SK-N-SH (cell line): ENCODE measurements around the gene XPOT.

Experiments
- CHD2 ChIP-seq: fragments of 150-350 bp; IDR thresholded peaks from 2 replicates; pipeline ENCODE4 v1.6.1; 2018; ENCODE audit warnings: low read length; ENCODE audit not compliant: partially characterized antibody
- CTCF ChIP-seq: fragments of 200-600 bp; sonication (generic); IDR thresholded peaks from 2 replicates; pipeline ENCODE4 v1.6.1; 2017; ENCODE audit warnings: antibody characterized with exemption, mild to moderate bottlenecking, moderate library complexity
- EP300 ChIP-seq, 2 experiments: IDR thresholded peaks; 2 replicates each; pipeline versions ENCODE4 v1.4.0 to v1.6.1; 2012; ENCODE audit warnings: borderline replicate concordance in 1 of 2, low read depth in 1 of 2, low read length in 1 of 2
- GABPA ChIP-seq: IDR thresholded peaks from 2 replicates; pipeline ENCODE4 v1.4.0; 2012; ENCODE audit warnings: low read depth, mild to moderate bottlenecking
- GATA2 ChIP-seq: sonication (generic); formaldehyde crosslinking; IDR thresholded peaks from 2 replicates; pipeline ENCODE4 v1.5.0; 2020; ENCODE audit warnings: mild to moderate bottlenecking, missing genetic modification reagents
- POLR2AphosphoS5 ChIP-seq: IDR thresholded peaks from 2 replicates; pipeline ENCODE4 v1.6.1; 2012; ENCODE audit warnings: low read depth, low read length
- RCOR1 ChIP-seq: fragments of 150-350 bp; IDR thresholded peaks from 2 replicates; pipeline ENCODE4 v1.6.1; 2017; ENCODE audit warnings: antibody characterized with exemption, low read length
- REST ChIP-seq: IDR thresholded peaks from 2 replicates; pipeline ENCODE4 v1.6.1; 2012; ENCODE audit warnings: mild to moderate bottlenecking, low read depth, low read length, moderate library complexity
- RXRA ChIP-seq: IDR thresholded peaks from 2 replicates; pipeline ENCODE4 v1.4.0; 2012; ENCODE audit warnings: low read depth, mild to moderate bottlenecking, borderline replicate concordance
- SIN3A ChIP-seq: IDR thresholded peaks from 2 replicates; pipeline ENCODE4 v1.6.1; 2012; ENCODE audit warnings: low read depth, mild to moderate bottlenecking, low read length, moderate library complexity, borderline replicate concordance
- TEAD4 ChIP-seq: IDR thresholded peaks from 2 replicates; pipeline ENCODE4 v1.4.0; 2012; ENCODE audit warnings: mild to moderate bottlenecking, borderline replicate concordance; ENCODE audit not compliant: insufficient read depth
- USF2 ChIP-seq: fragments of 150-350 bp; IDR thresholded peaks from 2 replicates; pipeline ENCODE4 v1.6.1; 2017; ENCODE audit warnings: antibody characterized with exemption, low read length, low read depth, borderline replicate concordance
- ZBTB33 ChIP-seq: IDR thresholded peaks from 2 replicates; pipeline ENCODE4 v1.4.0; 2012; ENCODE audit warnings: low read depth, borderline replicate concordance

- TF ChIP-seq REST (no peak), RCOR1 (no peak), CTCF (no peak), ZBTB33 (no peak), CHD2 (no peak), TEAD4 (no peak), GATA2 (CRISPR knock-in tag) (no peak), EP300 (IDR thresholded peaks at IDR 0.05; ENCODE audit: borderline replicate concordance in 1 of 2, low read depth in 1 of 2, low read length in 1 of 2) (no peak), POLR2AphosphoS5 (no peak), GABPA (no peak), USF2 (no peak), SIN3A (no peak), RXRA (no peak)
Measured at GRCh38 chr12:64446295-64446694, 42.1 kb downstream of the XPOT start.
